Karpas-422 (cell line): ENCODE measurements around the gene ZNF500. TPM values are rescaled to one million over a fixed set of nuclear protein-coding genes. Genes with fewer than 3 reads are reported as not detected.

Source experiments
- DNase-seq: peaks from one replicate; pipeline ENCODE4 v3.0.0-alpha.2; 2015
- H2AFZ ChIP-seq: fragments of 200-600 bp; sonication (generic); 2 replicates; pipeline ENCODE4 v1.6.1; 2014; ENCODE audit warnings: antibody characterized with exemption, low read length, mixed read lengths
- H3K27ac ChIP-seq: fragments of 200-600 bp; sonication (generic); 2 replicates; pipeline ENCODE4 v1.5.1; 2014; ENCODE audit warnings: mild to moderate bottlenecking, low read length, moderate library complexity
- H3K27me3 ChIP-seq: fragments of 200-600 bp; sonication (generic); 2 replicates; pipeline ENCODE4 v1.6.1; 2014; ENCODE audit warnings: low read length, mixed read lengths
- H3K36me3 ChIP-seq: fragments of 200-600 bp; sonication (generic); 2 replicates; pipeline ENCODE4 v1.6.1; 2014; ENCODE audit warnings: low read length, mixed read lengths; ENCODE audit not compliant: insufficient read depth
- H3K4me1 ChIP-seq: fragments of 200-600 bp; sonication (generic); 2 replicates; pipeline ENCODE4 v1.6.1; 2014; ENCODE audit warnings: mild to moderate bottlenecking, low read length, mixed read lengths
- H3K4me2 ChIP-seq: fragments of 200-600 bp; sonication (generic); 2 replicates; pipeline ENCODE4 v1.6.1; 2014; ENCODE audit warnings: low read length, low read depth, mild to moderate bottlenecking; ENCODE audit not compliant: poor library complexity, severe bottlenecking
- H3K4me3 ChIP-seq: fragments of 200-600 bp; sonication (generic); 2 replicates; pipeline ENCODE4 v1.5.1; 2014; ENCODE audit warnings: mild to moderate bottlenecking, antibody characterized with exemption, low read length, mixed read lengths
- H3K79me2 ChIP-seq: fragments of 200-600 bp; sonication (generic); 2 replicates; pipeline ENCODE4 v1.6.1; 2014; ENCODE audit warnings: mild to moderate bottlenecking, low read length, mixed read lengths
- H3K9ac ChIP-seq: fragments of 200-600 bp; sonication (generic); 2 replicates; pipeline ENCODE4 v1.6.0; 2014; ENCODE audit warnings: low read length
- H3K9me2 ChIP-seq: fragments of 200-600 bp; sonication (generic), shearing (Covaris generic); replicated peaks from 2 replicates; pipeline ENCODE4 v1.6.0; 2014; ENCODE audit warnings: mild to moderate bottlenecking, low read length, moderate library complexity; ENCODE audit not compliant: insufficient read depth
- H3K9me3 ChIP-seq: fragments of 300-700, 200-600 bp; sonication (generic); 2 replicates; pipeline ENCODE4 v1.6.1; 2014; ENCODE audit warnings: low read length, mixed read lengths
- H4K20me1 ChIP-seq: fragments of 200-600 bp; sonication (generic); 2 replicates; pipeline ENCODE4 v1.6.1; 2014; ENCODE audit warnings: mild to moderate bottlenecking, antibody characterized with exemption, low read length, low read depth; ENCODE audit not compliant: insufficient read depth
- total RNA-seq: library from RNA; depleted of rRNA; stranded (reverse); fragments of >200 nt; shearing (Covaris generic); gene quantifications from 2 replicates; pipeline ENCODE4 v1.2.3, GENCODE V29; 2014; ENCODE audit warnings: low replicate concordance

ZNF500 gene
- total RNA-seq, 1 experiment from 2014 or later = 4.9 TPM

- H3K9me3 ChIP-seq = no peaks in the 10 kb centered on the region; the same call in 1 of the 2 replicates
- no peak for DNase-seq
- no peaks in the 10 kb centered on the region for H4K20me1 ChIP-seq
- H2AFZ ChIP-seq = no peak overlapping the region
- peaks cover 6% of the 10 kb centered on the region for H3K79me2 ChIP-seq
- H3K9ac ChIP-seq = no peak overlapping the region
- H3K4me1 ChIP-seq = no peaks in the 10 kb centered on the region; the same call in 1 of the 2 replicates
- H3K4me3 ChIP-seq = no peak overlapping the region
- H3K27me3 ChIP-seq = no peaks in the 10 kb centered on the region
- H3K4me2 ChIP-seq = no peak overlapping the region
- H3K36me3 ChIP-seq = peaks cover 17% of the 10 kb centered on the region
- no peak overlapping the region for H3K27ac ChIP-seq
- H3K9me2 ChIP-seq = no peaks in the 10 kb centered on the region
These were observed 6.6 kb downstream of the ZNF500 start for GRCh38 chr16:4760221-4760910.

- H3K79me2 ChIP-seq = no peaks in the 10 kb centered on the region
- H3K9me2 ChIP-seq = no peaks in the 10 kb centered on the region
- H4K20me1 ChIP-seq = no peaks in the 10 kb centered on the region
- no peak overlapping the region for H3K4me3 ChIP-seq
- H3K4me2 ChIP-seq = no peak overlapping the region
- peaks cover 17% of the 10 kb centered on the region for H3K36me3 ChIP-seq
- H3K4me1 ChIP-seq = no peaks in the 10 kb centered on the region
- H3K27ac ChIP-seq = no peak overlapping the region
- DNase-seq = no peak
- H3K27me3 ChIP-seq = no peaks in the 10 kb centered on the region
- H3K9me3 ChIP-seq = no peaks in the 10 kb centered on the region; the same call in 1 of the 2 replicates
- H2AFZ ChIP-seq = no peak overlapping the region
- H3K9ac ChIP-seq = no peak overlapping the region
These were observed 11.3 kb downstream of the ZNF500 start for GRCh38 chr16:4755687-4756086.

- H3K4me2 ChIP-seq = no peak overlapping the region
- H3K9me2 ChIP-seq = no peaks in the 10 kb centered on the region
- H3K27me3 ChIP-seq = no peaks in the 10 kb centered on the region
- H3K36me3 ChIP-seq = peaks cover 17% of the 10 kb centered on the region
- H3K9me3 ChIP-seq = no peaks in the 10 kb centered on the region; the same call in 1 of the 2 replicates
- H3K4me3 ChIP-seq = no peak overlapping the region
- H2AFZ ChIP-seq = no peak overlapping the region
- H3K27ac ChIP-seq = no peak overlapping the region
- no peak for DNase-seq
- H4K20me1 ChIP-seq = no peaks in the 10 kb centered on the region
- no peaks in the 10 kb centered on the region for H3K4me1 ChIP-seq
- H3K9ac ChIP-seq = no peak overlapping the region
- no peaks in the 10 kb centered on the region for H3K79me2 ChIP-seq
These were observed 12.1 kb downstream of the ZNF500 start for GRCh38 chr16:4754865-4755264.

- no peaks in the 10 kb centered on the region for H3K79me2 ChIP-seq
- no peak overlapping the region for H3K9ac ChIP-seq
- no peaks in the 10 kb centered on the region for H3K4me1 ChIP-seq
- no peaks in the 10 kb centered on the region for H4K20me1 ChIP-seq
- no peak for DNase-seq
- H3K4me3 ChIP-seq = no peak overlapping the region
- H3K36me3 ChIP-seq = peaks cover 14% of the 10 kb centered on the region
- no peaks in the 10 kb centered on the region for H3K9me2 ChIP-seq
- H3K9me3 ChIP-seq = no peaks in the 10 kb centered on the region; the same call in 1 of the 2 replicates
- no peaks in the 10 kb centered on the region for H3K27me3 ChIP-seq
- no peak overlapping the region for H2AFZ ChIP-seq
- no peak overlapping the region for H3K4me2 ChIP-seq
- H3K27ac ChIP-seq = no peak overlapping the region
These were observed 13.7 kb downstream of the ZNF500 start for GRCh38 chr16:4753227-4753626.

- Histone ChIP-seq H3K79me2 (no peaks in the 10 kb centered on the region), H2AFZ (no peak overlapping the region), H3K9me2 (no peaks in the 10 kb centered on the region), H4K20me1 (no peaks in the 10 kb centered on the region), H3K4me3 (no peak overlapping the region), H3K36me3 (peaks cover 13% of the 10 kb centered on the region), H3K27me3 (no peaks in the 10 kb centered on the region), H3K9ac (no peak overlapping the region), H3K4me2 (no peak overlapping the region), H3K4me1 (no peaks in the 10 kb centered on the region), H3K9me3 (no peaks in the 10 kb centered on the region; the same call in 1 of the 2 replicates), H3K27ac (no peak overlapping the region)
- no peak for DNase-seq
These were observed 14.4 kb downstream of the ZNF500 start for GRCh38 chr16:4752351-4753100.

- H3K4me3 ChIP-seq = no peak overlapping the region
- no peaks in the 10 kb centered on the region for H3K27me3 ChIP-seq
- H3K79me2 ChIP-seq = no peaks in the 10 kb centered on the region
- H3K4me2 ChIP-seq = no peak overlapping the region
- no peaks in the 10 kb centered on the region for H3K9me2 ChIP-seq
- no peak overlapping the region for H2AFZ ChIP-seq
- H3K9ac ChIP-seq = no peak overlapping the region
- no peak for DNase-seq
- no peaks in the 10 kb centered on the region for H4K20me1 ChIP-seq
- no peaks in the 10 kb centered on the region for H3K4me1 ChIP-seq
- H3K27ac ChIP-seq = no peak overlapping the region
- no peaks in the 10 kb centered on the region; the same call in 1 of the 2 replicates for H3K9me3 ChIP-seq
- peaks cover 10% of the 10 kb centered on the region for H3K36me3 ChIP-seq
These were observed 16.1 kb downstream of the ZNF500 start for GRCh38 chr16:4750896-4751295.

- no peaks in the 10 kb centered on the region for H3K4me1 ChIP-seq
- no peak overlapping the region for H3K4me2 ChIP-seq
- DNase-seq = no peak
- no peaks in the 10 kb centered on the region for H3K9me3 ChIP-seq
- no peak overlapping the region for H3K4me3 ChIP-seq
- no peaks in the 10 kb centered on the region for H3K9me2 ChIP-seq
- no peaks in the 10 kb centered on the region for H3K27me3 ChIP-seq
- H2AFZ ChIP-seq = no peak overlapping the region
- no peaks in the 10 kb centered on the region for H4K20me1 ChIP-seq
- no peak overlapping the region for H3K27ac ChIP-seq
- 0 out of 2 replicates have a peak, but pooled peaks cover under 1% of the 10 kb centered on the region for H3K36me3 ChIP-seq
- H3K79me2 ChIP-seq = no peaks in the 10 kb centered on the region
- H3K9ac ChIP-seq = no peak overlapping the region
These were observed 17.2 kb downstream of the ZNF500 start for GRCh38 chr16:4749700-4750257.

GRCh38 chr16:4748682-4749411 is 18.1 kb downstream of the ZNF500 start:
- Histone ChIP-seq H3K79me2 (no peaks in the 10 kb centered on the region), H3K9me2 (no peaks in the 10 kb centered on the region), H3K4me3 (no peak overlapping the region), H3K9ac (no peak overlapping the region), H3K4me2 (no peak overlapping the region), H3K4me1 (no peaks in the 10 kb centered on the region), H2AFZ (no peak overlapping the region), H3K9me3 (no peaks in the 10 kb centered on the region), H3K27ac (no peak overlapping the region), H3K27me3 (no peaks in the 10 kb centered on the region), H3K36me3 (no peaks in the 10 kb centered on the region), H4K20me1 (no peaks in the 10 kb centered on the region)
- no peak for DNase-seq
